ENCODE measurements around the gene OR7A17.
A peak's percentile ranks its signal among the peaks of the same experiment; 100 is the strongest.

DNA sequence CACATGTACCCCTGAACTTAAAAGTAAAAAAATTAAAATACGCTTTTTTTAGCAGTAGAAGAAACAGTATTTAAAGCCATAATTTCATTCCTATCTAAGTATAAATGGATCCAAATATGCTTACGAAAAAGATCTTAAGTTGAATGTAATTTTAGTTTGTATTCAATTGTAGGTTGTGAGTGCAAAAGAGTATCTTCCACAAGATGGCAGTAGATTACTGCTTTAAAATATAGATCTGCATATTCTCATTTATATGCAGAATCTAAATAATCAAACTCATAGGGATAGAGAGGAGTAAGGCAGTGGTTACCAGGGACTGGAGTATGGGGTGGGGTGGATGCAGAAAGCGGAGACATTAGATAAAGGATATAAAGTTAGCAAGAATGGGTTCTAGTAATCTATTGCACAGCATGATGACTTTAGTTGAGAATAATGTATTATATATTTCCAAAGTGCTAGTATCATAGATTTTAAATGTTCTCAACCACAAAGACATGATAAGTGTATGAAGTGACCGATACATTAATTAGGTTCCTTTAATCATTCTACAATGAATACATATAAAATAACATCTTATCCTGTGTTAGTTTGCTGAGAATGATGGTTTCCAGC, 14.2 kb downstream of the OR7A17 start:
- TF ChIP-seq, protein P1, sequence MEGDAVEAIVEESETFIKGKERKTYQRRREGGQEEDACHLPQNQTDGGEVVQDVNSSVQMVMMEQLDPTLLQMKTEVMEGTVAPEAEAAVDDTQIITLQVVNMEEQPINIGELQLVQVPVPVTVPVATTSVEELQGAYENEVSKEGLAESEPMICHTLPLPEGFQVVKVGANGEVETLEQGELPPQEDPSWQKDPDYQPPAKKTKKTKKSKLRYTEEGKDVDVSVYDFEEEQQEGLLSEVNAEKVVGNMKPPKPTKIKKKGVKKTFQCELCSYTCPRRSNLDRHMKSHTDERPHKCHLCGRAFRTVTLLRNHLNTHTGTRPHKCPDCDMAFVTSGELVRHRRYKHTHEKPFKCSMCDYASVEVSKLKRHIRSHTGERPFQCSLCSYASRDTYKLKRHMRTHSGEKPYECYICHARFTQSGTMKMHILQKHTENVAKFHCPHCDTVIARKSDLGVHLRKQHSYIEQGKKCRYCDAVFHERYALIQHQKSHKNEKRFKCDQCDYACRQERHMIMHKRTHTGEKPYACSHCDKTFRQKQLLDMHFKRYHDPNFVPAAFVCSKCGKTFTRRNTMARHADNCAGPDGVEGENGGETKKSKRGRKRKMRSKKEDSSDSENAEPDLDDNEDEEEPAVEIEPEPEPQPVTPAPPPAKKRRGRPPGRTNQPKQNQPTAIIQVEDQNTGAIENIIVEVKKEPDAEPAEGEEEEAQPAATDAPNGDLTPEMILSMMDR (conservative IDR thresholded peaks at IDR 0.05 in 1 of 2, IDR thresholded peaks at IDR 0.05 in 1 of 2; ENCODE audit: low read depth in 1 of 2, low read length in 2 of 2): peak in 1 of 2 donors; percentile 41
- no peak for TF ChIP-seq EZH2 (IDR thresholded peaks at IDR 0.05; ENCODE audit: low read length, missing control alignments)
